Mesothelial cell of epicardium (in vitro differentiated cells): ENCODE measurements around the gene OLFM1. TPM values are rescaled to one million over a fixed set of nuclear protein-coding genes. Genes with fewer than 3 reads are reported as not detected.

Experiments used
- DNase-seq, 2 experiments: peaks; one replicate each; pipeline ENCODE4 v3.0.0; 2021; ENCODE audit warnings: low spot score in 2 of 2; ENCODE audit not compliant: unreplicated experiment in 2 of 2
- H3K27ac Mint-ChIP-seq: 2 replicates; pipeline ENCODE4 v1.8.0; 2021; ENCODE audit warnings: mixed read lengths
- H3K27me3 Mint-ChIP-seq: 2 replicates; pipeline ENCODE4 v1.8.0; 2021; ENCODE audit warnings: low read depth, mixed read lengths
- H3K36me3 Mint-ChIP-seq: 2 replicates; pipeline ENCODE4 v1.8.0; 2021; ENCODE audit warnings: mixed read lengths
- H3K4me1 Mint-ChIP-seq: 2 replicates; pipeline ENCODE4 v1.8.0; 2021; ENCODE audit warnings: mixed read lengths
- H3K4me3 Mint-ChIP-seq: 2 replicates; pipeline ENCODE4 v1.8.0; 2021; ENCODE audit warnings: mild to moderate bottlenecking, moderate library complexity, mixed read lengths
- H3K9me3 Mint-ChIP-seq: 2 replicates; pipeline ENCODE4 v1.8.0; 2021; ENCODE audit warnings: mixed read lengths
- CTCF ChIP-seq: fragments of 200-600 bp; sonication (generic); IDR thresholded peaks from one replicate; pipeline ENCODE4 v1.5.0; 2021; ENCODE audit warnings: antibody characterized with exemption; ENCODE audit not compliant: unreplicated experiment
- total RNA-seq: library from RNA; stranded (reverse); gene quantifications from 3 replicates; pipeline ENCODE4 v1.2.1, GENCODE V29; 2021

Gene OLFM1
- total RNA-seq, 1 donor from 2014 or later, result 2.0 TPM

GRCh38 chr9:135136991-135137832, 49.7 kb downstream of the OLFM1 start:
- peaks cover 13% of the 10 kb centered on the region for H3K27me3 Mint-ChIP-seq
- no peak overlapping the region for H3K4me3 Mint-ChIP-seq
- TF ChIP-seq CTCF, result no peak
- H3K4me1 Mint-ChIP-seq, result no peaks in the 10 kb centered on the region
- DNase-seq, result no peak
- no peaks in the 10 kb centered on the region for H3K36me3 Mint-ChIP-seq
- H3K9me3 Mint-ChIP-seq, result peaks cover 5% of the 10 kb centered on the region
- no peak overlapping the region for H3K27ac Mint-ChIP-seq

- Mint-ChIP-seq H3K9me3 (peaks cover 5% of the 10 kb centered on the region), H3K36me3 (no peaks in the 10 kb centered on the region), H3K4me1 (no peaks in the 10 kb centered on the region), H3K27ac (no peak overlapping the region), H3K27me3 (peaks cover 5% of the 10 kb centered on the region), H3K4me3 (no peak overlapping the region)
- no peak for DNase-seq
- no peak for TF ChIP-seq CTCF
These were observed 50.8 kb downstream of the OLFM1 start for GRCh38 chr9:135138078-135138855.

GRCh38 chr9:135139366-135139959, 52.0 kb downstream of the OLFM1 start:
- H3K27ac Mint-ChIP-seq, result no peak overlapping the region
- no peaks in the 10 kb centered on the region for H3K4me1 Mint-ChIP-seq
- H3K9me3 Mint-ChIP-seq, result peaks cover 5% of the 10 kb centered on the region
- H3K27me3 Mint-ChIP-seq, result peaks cover 8% of the 10 kb centered on the region
- H3K4me3 Mint-ChIP-seq, result no peak overlapping the region
- no peaks in the 10 kb centered on the region for H3K36me3 Mint-ChIP-seq
- no peak for TF ChIP-seq CTCF
- no peak for DNase-seq

GRCh38 chr9:135141183-135141774, 53.8 kb downstream of the OLFM1 start:
- DNase-seq, result no peak
- Mint-ChIP-seq H3K4me3 (no peak overlapping the region), H3K4me1 (no peaks in the 10 kb centered on the region), H3K27me3 (peaks cover 19% of the 10 kb centered on the region), H3K36me3 (no peaks in the 10 kb centered on the region), H3K9me3 (peaks cover 5% of the 10 kb centered on the region), H3K27ac (no peak overlapping the region)
- TF ChIP-seq CTCF, result no peak

GRCh38 chr9:135144581-135145170, 57.2 kb downstream of the OLFM1 start:
- H3K36me3 Mint-ChIP-seq, result no peaks in the 10 kb centered on the region
- DNase-seq, result no peak
- H3K27me3 Mint-ChIP-seq, result peaks cover 23% of the 10 kb centered on the region
- H3K4me1 Mint-ChIP-seq, result no peaks in the 10 kb centered on the region
- H3K9me3 Mint-ChIP-seq, result no peaks in the 10 kb centered on the region
- no peak overlapping the region for H3K27ac Mint-ChIP-seq
- no peak for TF ChIP-seq CTCF
- H3K4me3 Mint-ChIP-seq, result no peak overlapping the region
